PFSK-1 (cell line): ENCODE measurements around the gene RSPO3.

Experiments
- FOXP2 ChIP-seq: optimal IDR thresholded peaks from 2 replicates; pipeline ENCODE3; 2011; ENCODE audit warnings: borderline replicate concordance, control low read depth, inconsistent platforms; ENCODE audit not compliant: insufficient read depth; ENCODE audit errors: extremely low read length, extremely low read depth
- POLR2AphosphoS5 ChIP-seq: IDR thresholded peaks from 2 replicates; pipeline ENCODE4 v1.6.1; 2012; ENCODE audit warnings: low read depth, mild to moderate bottlenecking, control low read depth, low read length, moderate library complexity
- REST ChIP-seq, 2 experiments: IDR thresholded peaks; 2 replicates each; pipeline versions ENCODE4 v1.6.1 to v1.8.0; 2011 to 2012; ENCODE audit warnings: low read depth in 2 of 2, low read length in 2 of 2, control low read depth in 1 of 2, inconsistent platforms in 1 of 2, mild to moderate bottlenecking in 1 of 2, moderate library complexity in 1 of 2; ENCODE audit not compliant: insufficient read depth in 1 of 2

- TF ChIP-seq POLR2AphosphoS5 (no peak), REST (IDR thresholded peaks at IDR 0.05; ENCODE audit: insufficient read depth in 1 of 2, low read depth in 2 of 2, low read length in 2 of 2) (no peak), FOXP2 (no peak)
Observed at GRCh38 chr6:127192911-127193541, 74.6 kb downstream of the RSPO3 start.
